ENCODE results near the gene ATF7. TPM values are rescaled to one million over a fixed set of nuclear protein-coding genes. Genes with fewer than 3 reads are reported as not detected.

ATF7 gene
- total RNA-seq, 4 donors from 2014 or later = 26.7 to 54.9 (median 33.3) TPM

DNA sequence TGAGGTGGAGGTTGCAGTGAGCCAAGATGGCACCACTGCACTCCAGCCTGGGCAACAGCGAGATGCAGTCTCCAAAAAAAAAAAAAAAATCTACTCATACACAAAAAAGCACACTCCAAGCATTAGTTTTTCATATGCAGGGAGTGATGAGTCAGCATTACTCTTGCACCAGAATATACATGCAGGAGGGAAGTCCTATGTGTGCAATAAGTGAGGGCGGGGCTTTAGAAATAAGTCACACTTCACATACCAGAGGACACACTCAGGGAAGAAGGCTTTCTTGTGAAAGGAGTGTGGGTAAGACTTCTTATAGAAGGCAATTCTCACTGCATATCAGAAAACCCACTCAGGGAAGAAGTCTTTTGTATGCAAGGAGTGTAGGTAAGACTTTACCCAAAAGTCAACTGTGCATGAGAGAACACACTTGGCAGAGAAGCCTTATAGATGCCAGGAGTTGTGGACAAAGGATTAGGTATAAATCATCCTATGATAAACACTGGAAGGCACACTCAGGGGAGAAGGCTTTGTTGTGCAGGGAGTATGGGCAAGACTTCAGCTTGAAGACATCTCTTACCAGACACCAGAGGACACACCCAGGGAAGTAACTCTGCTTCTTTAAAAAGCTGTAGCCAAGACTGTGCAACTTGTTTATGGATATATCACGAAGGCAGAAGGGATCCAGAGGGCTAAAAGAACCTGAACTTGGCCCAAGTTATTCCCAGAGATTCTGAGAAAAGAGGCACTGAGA lies 50.5 kb downstream of the ATF7 start:
- H3K4me3 ChIP-seq = no peak overlapping the region
- WGBS, 2 donors (ENCODE audit: low coverage in 1 of 2) = 63 to 86% methylated on average over 1 to 3 of the region's 3 CpGs
- peaks cover 0 to 15% of the 10 kb centered on the region in 2 donors for H3K36me3 ChIP-seq
- H3K27ac ChIP-seq = peak overlapping the region in 3 of 4 donors; percentile 28 to 41 (median 32)
- TF ChIP-seq POLR2A (IDR thresholded peaks at IDR 0.05) (no peak), EP300 (IDR thresholded peaks at IDR 0.05) (no peak), POLR2AphosphoS5 (IDR thresholded peaks at IDR 0.05) (no peak)
- TF ChIP-seq, protein P1, sequence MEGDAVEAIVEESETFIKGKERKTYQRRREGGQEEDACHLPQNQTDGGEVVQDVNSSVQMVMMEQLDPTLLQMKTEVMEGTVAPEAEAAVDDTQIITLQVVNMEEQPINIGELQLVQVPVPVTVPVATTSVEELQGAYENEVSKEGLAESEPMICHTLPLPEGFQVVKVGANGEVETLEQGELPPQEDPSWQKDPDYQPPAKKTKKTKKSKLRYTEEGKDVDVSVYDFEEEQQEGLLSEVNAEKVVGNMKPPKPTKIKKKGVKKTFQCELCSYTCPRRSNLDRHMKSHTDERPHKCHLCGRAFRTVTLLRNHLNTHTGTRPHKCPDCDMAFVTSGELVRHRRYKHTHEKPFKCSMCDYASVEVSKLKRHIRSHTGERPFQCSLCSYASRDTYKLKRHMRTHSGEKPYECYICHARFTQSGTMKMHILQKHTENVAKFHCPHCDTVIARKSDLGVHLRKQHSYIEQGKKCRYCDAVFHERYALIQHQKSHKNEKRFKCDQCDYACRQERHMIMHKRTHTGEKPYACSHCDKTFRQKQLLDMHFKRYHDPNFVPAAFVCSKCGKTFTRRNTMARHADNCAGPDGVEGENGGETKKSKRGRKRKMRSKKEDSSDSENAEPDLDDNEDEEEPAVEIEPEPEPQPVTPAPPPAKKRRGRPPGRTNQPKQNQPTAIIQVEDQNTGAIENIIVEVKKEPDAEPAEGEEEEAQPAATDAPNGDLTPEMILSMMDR (IDR thresholded peaks at IDR 0.05) = no peak
- no peaks in the 10 kb centered on the region for H3K9me3 ChIP-seq
- no peaks in the 10 kb centered on the region for H3K27me3 ChIP-seq
- H3K4me1 ChIP-seq = peaks cover 0 to 45% (median 6%) of the 10 kb centered on the region in 3 donors
- ATAC-seq = peak; percentile 53

DNA sequence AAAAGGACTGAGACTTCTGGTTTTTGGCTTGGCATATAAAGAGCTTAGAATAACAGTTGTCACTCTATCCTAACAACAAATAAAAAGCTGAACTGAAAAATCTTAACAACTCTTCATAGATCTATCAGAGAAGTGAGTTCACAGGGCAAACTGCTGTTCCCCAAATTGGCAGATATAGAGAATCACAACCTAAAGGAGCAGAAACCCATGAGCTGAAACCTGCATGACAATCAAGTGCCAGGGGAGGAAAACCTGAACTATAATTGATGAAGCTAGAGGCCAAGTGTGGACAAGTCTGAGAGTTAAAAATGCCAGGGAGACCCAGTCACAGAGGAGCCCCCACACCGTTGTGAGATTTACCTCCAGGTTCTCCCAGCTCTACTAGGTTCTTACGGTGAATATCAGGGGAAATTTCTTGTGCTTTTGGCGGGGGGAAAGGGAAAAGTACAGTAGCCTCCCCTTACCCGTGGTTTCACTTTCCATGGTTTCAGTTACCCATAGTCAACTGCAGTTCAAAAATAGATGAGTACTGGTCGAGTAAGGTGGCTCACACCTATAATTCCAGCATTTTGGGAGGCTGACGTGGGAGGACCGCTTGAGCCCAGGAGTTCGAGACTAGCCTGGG lies 53.9 kb downstream of the ATF7 start:
- Histone ChIP-seq H3K27ac (no peak overlapping the region), H3K27me3 (no peaks in the 10 kb centered on the region), H3K4me3 (no peak overlapping the region), H3K36me3 (peaks cover 0 to 19% of the 10 kb centered on the region in 2 donors), H3K9me3 (no peaks in the 10 kb centered on the region), H3K4me1 (peaks cover 3 to 59% (median 6%) of the 10 kb centered on the region in 3 donors)
- WGBS, 2 donors (ENCODE audit: low coverage in 1 of 2) = 93 to 100% methylated on average over 3 to 8 of the region's 8 CpGs
- TF ChIP-seq, protein P1 (IDR thresholded peaks at IDR 0.05) = no peak
- TF ChIP-seq POLR2AphosphoS5 (IDR thresholded peaks at IDR 0.05) (no peak), POLR2A (IDR thresholded peaks at IDR 0.05) (no peak)
- no peak for ATAC-seq

DNA sequence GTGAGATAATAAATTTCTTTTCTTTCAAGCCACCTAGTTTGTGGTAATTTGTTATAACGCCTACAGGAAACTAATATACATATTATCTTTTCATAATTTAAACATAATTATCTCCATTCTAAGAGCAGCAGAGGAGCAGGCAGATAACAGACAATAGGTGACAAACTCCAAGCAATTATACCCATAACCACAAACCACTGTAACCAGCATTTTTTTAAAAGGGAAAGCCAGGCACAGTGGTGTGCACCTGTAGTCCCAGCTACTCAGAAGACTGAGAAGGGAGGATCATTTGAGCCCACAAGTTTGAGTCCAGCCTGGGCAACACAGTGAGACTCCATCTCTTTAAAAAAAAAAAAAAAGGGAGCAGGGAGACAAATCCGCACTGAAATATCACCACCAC lies 54.9 kb downstream of the ATF7 start:
- TF ChIP-seq POLR2A (IDR thresholded peaks at IDR 0.05) = no peak
- TF ChIP-seq, protein P1 (IDR thresholded peaks at IDR 0.05) = no peak
- TF ChIP-seq EP300 (IDR thresholded peaks at IDR 0.05) = no peak
- no peak for TF ChIP-seq POLR2AphosphoS5 (IDR thresholded peaks at IDR 0.05)
- Histone ChIP-seq H3K9me3 (no peaks in the 10 kb centered on the region), H3K4me1 (peaks cover 3 to 58% (median 6%) of the 10 kb centered on the region in 3 donors), H3K36me3 (peaks cover 0 to 13% of the 10 kb centered on the region in 2 donors), H3K27me3 (no peaks in the 10 kb centered on the region), H3K4me3 (no peak overlapping the region), H3K27ac (no peak overlapping the region)
- no peak for ATAC-seq
- WGBS, 2 donors (ENCODE audit: low coverage in 1 of 2) = 87 to 92% methylated on average over 2 of the region's 2 CpGs

DNA sequence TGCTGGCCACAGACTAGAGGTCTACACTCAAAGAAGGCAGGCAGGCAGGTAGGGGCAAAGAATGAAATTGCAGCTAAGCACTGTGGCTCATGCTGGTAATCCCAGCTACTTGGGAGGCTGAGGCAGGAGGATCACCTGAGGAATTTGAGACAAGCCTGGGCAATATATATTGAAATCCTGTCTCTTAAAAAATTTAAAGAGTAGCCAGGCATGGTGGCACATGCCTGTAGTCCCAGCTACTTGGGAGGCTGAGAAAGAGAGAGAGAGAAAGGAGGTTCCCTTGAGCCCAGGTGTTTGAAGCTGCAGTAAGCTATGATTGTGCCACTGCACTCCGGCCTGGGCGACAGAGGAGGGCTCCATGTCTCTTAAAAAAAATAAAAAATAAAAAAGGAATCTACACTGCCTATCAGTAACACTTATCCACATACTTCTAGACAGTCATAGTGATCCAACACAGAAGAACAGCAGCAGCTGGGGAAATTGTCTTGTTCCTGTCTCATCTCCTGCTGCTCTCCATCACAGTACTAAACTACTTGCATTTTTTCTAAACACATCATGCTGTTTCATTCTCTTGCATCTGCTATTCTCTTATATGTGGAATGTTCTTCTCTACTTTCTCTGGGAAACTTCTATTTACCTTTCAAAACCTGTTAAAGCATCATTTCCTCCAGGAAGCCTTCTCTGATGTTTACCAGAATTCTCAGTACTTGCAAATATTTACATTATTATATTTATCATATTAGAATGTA lies 57.2 kb downstream of the ATF7 start:
- WGBS, 2 donors (ENCODE audit: low coverage in 1 of 2) = 50 to 65% methylated on average over 2 of the region's 2 CpGs
- peaks cover 3 to 57% (median 9%) of the 10 kb centered on the region in 3 donors for H3K4me1 ChIP-seq

More for the DNA sequence above, 57.2 kb downstream of the ATF7 start:
- Histone ChIP-seq H3K27me3 (no peaks in the 10 kb centered on the region), H3K4me3 (no peak overlapping the region), H3K36me3 (peaks cover 0 to 13% of the 10 kb centered on the region in 2 donors), H3K9me3 (no peaks in the 10 kb centered on the region), H3K27ac (no peak overlapping the region)
- TF ChIP-seq POLR2A (IDR thresholded peaks at IDR 0.05) (no peak), EP300 (IDR thresholded peaks at IDR 0.05) (no peak), POLR2AphosphoS5 (IDR thresholded peaks at IDR 0.05) (no peak)
- TF ChIP-seq, protein P1 (IDR thresholded peaks at IDR 0.05) = no peak
- ATAC-seq = no peak
